SK-N-SH (cell line): ENCODE results near the gene SGTA. TPM values are rescaled to one million over a fixed set of nuclear protein-coding genes. Genes with fewer than 3 reads are reported as not detected.

Experiments
- CTCF ChIA-PET: fragments of 300-600, 350-600 bp; formaldehyde crosslinking; extraction: SDS; loops from one replicate; lab custom pipeline; 2021; lab: Yijun Ruan, JAX
- POLR2A ChIA-PET: fragments of 350-600 bp; sonication (Branson Sonifier 250); formaldehyde crosslinking; extraction: SDS; loops from one replicate; lab custom pipeline; 2020; ENCODE audit warnings: antibody characterized with exemption, inconsistent platforms; lab: Yijun Ruan, JAX
- DNase-seq: peaks from one replicate; pipeline ENCODE4 v3.0.0; 2012
- H2AFZ ChIP-seq: fragments of 200-600 bp; sonication (generic); 2 replicates; pipeline ENCODE4 v1.8.1; 2016; ENCODE audit warnings: antibody characterized with exemption, mild to moderate bottlenecking, low read depth
- H3F3A ChIP-seq: fragments of 200-600 bp; sonication (generic); replicated peaks from 2 replicates; pipeline ENCODE3; 2016; ENCODE audit warnings: antibody characterized with exemption, mild to moderate bottlenecking; ENCODE audit not compliant: insufficient read depth
- H3K27ac ChIP-seq, 2 experiments: fragments of 200-500 bp in 1 of 2; fragments of 200-600 bp in 1 of 2; sonication (Bioruptor generic) in 1 of 2; sonication (generic), shearing (Covaris generic) in 1 of 2; 2 replicates each; pipeline versions ENCODE4 v1.5.1 to v1.6.1; 2014 to 2016; ENCODE audit warnings: low read depth in 2 of 2, inconsistent platforms in 1 of 2, low read length in 1 of 2, mild to moderate bottlenecking in 1 of 2, mixed read lengths in 1 of 2
- H3K27me3 ChIP-seq: fragments of 200-600 bp; sonication (generic), shearing (Covaris generic); 2 replicates; pipeline ENCODE4 v1.6.1; 2016; ENCODE audit warnings: mixed run types; ENCODE audit not compliant: insufficient read depth
- H3K36me3 ChIP-seq, 2 experiments: fragments of 200-500 bp in 1 of 2; fragments of 200-600 bp in 1 of 2; sonication (Bioruptor generic) in 1 of 2; sonication (generic) in 1 of 2; replicated peaks in 1 of 2; 2 replicates each; pipeline versions ENCODE3 to v1.5.1; 2014 to 2016; ENCODE audit warnings: low read length in 1 of 2, mild to moderate bottlenecking in 1 of 2; ENCODE audit not compliant: insufficient read depth in 2 of 2, control insufficient read depth in 1 of 2
- H3K4me1 ChIP-seq, 2 experiments: fragments of 200-500 bp in 1 of 2; fragments of 200-600 bp in 1 of 2; sonication (Bioruptor generic) in 1 of 2; sonication (generic), shearing (Covaris generic) in 1 of 2; 2 replicates each; pipeline versions ENCODE4 v1.5.1 to v1.6.1; 2014 to 2016; ENCODE audit warnings: low read depth in 1 of 2, low read length in 1 of 2, mixed run types in 1 of 2; ENCODE audit not compliant: insufficient read depth in 2 of 2, control insufficient read depth in 1 of 2
- H3K4me2 ChIP-seq: fragments of 200-600 bp; sonication (generic), shearing (Covaris generic); 2 replicates; pipeline ENCODE4 v1.6.1; 2017; ENCODE audit warnings: mixed run types
- H3K4me3 ChIP-seq, 2 experiments: fragments of 200-500 bp in 1 of 2; fragments of 200-600 bp in 1 of 2; sonication (Bioruptor generic) in 1 of 2; sonication (generic), shearing (Covaris generic) in 1 of 2; 2 replicates each; pipeline versions ENCODE4 v1.5.1 to v1.8.1; 2014 to 2016; ENCODE audit warnings: low read depth in 2 of 2, inconsistent platforms in 1 of 2, low read length in 1 of 2, mild to moderate bottlenecking in 1 of 2, mixed read lengths in 1 of 2, moderate library complexity in 1 of 2
- H3K79me2 ChIP-seq: fragments of 200-600 bp; sonication (generic); 2 replicates; pipeline ENCODE4 v1.8.1; 2017; ENCODE audit warnings: mild to moderate bottlenecking; ENCODE audit not compliant: insufficient read depth
- H3K9ac ChIP-seq: fragments of 200-600 bp; sonication (generic); 2 replicates; pipeline ENCODE4 v1.6.1; 2017; ENCODE audit warnings: mixed run types
- H3K9me2 ChIP-seq: fragments of 200-600 bp; sonication (generic); 2 replicates; pipeline ENCODE4 v1.6.1; 2017; ENCODE audit warnings: mixed run types
- H3K9me3 ChIP-seq: fragments of 200-600 bp; sonication (generic); 2 replicates; pipeline ENCODE4 v1.6.1; 2017; ENCODE audit warnings: mixed run types, mild to moderate bottlenecking, moderate library complexity
- H4K20me1 ChIP-seq: fragments of 200-600 bp; sonication (generic); 2 replicates; pipeline ENCODE4 v1.6.1; 2017; ENCODE audit warnings: mild to moderate bottlenecking, mixed run types; ENCODE audit not compliant: insufficient read depth
- EZH2phosphoT487 ChIP-seq: fragments of 200-600 bp; sonication (generic); IDR thresholded peaks from 2 replicates; pipeline ENCODE4 v1.6.1; 2017; ENCODE audit warnings: low read depth, mixed run types, mild to moderate bottlenecking, antibody characterized with exemption, moderate library complexity, borderline replicate concordance
- GABPA ChIP-seq: IDR thresholded peaks from 2 replicates; pipeline ENCODE4 v1.4.0; 2012; ENCODE audit warnings: low read depth, mild to moderate bottlenecking
- GATA2 ChIP-seq: sonication (generic); formaldehyde crosslinking; IDR thresholded peaks from 2 replicates; pipeline ENCODE4 v1.5.0; 2020; ENCODE audit warnings: mild to moderate bottlenecking, missing genetic modification reagents
- IRF3 ChIP-seq: fragments of 150-350 bp; IDR thresholded peaks from 2 replicates; pipeline ENCODE4 v1.6.1; 2016; ENCODE audit warnings: mild to moderate bottlenecking, low read depth, low read length
- MXI1 ChIP-seq: IDR thresholded peaks from 2 replicates; pipeline ENCODE4 v1.6.1; 2012; ENCODE audit warnings: mild to moderate bottlenecking, low read depth, low read length, improper control_type of control experiment
- NRF1 ChIP-seq: IDR thresholded peaks from 2 replicates; pipeline ENCODE4 v1.6.1; 2012; ENCODE audit warnings: low read depth, mild to moderate bottlenecking, low read length
- POLR2AphosphoS5 ChIP-seq: IDR thresholded peaks from 2 replicates; pipeline ENCODE4 v1.6.1; 2012; ENCODE audit warnings: low read depth, low read length
- RAD21 ChIP-seq: IDR thresholded peaks from 2 replicates; pipeline ENCODE4 v1.6.1; 2012; ENCODE audit warnings: mild to moderate bottlenecking, low read length
- RFX5 ChIP-seq: IDR thresholded peaks from 2 replicates; pipeline ENCODE4 v1.6.1; 2012; ENCODE audit warnings: mild to moderate bottlenecking, improper control_type of control experiment, low read length
- RXRA ChIP-seq: IDR thresholded peaks from 2 replicates; pipeline ENCODE4 v1.4.0; 2012; ENCODE audit warnings: low read depth, mild to moderate bottlenecking, borderline replicate concordance
- SIN3A ChIP-seq: IDR thresholded peaks from 2 replicates; pipeline ENCODE4 v1.6.1; 2012; ENCODE audit warnings: low read depth, mild to moderate bottlenecking, low read length, moderate library complexity, borderline replicate concordance
- TAF1 ChIP-seq: IDR thresholded peaks from 2 replicates; pipeline ENCODE4 v1.6.1; 2012; ENCODE audit warnings: low read depth, mild to moderate bottlenecking, low read length, moderate library complexity, borderline replicate concordance
- TCF12 ChIP-seq: IDR thresholded peaks from 2 replicates; pipeline ENCODE4 v1.4.0; 2012
- WGBS: methylation state at CpG from one replicate; pipeline ENCODE4 v1.1.6; 2017; ENCODE audit warnings: low lambda C conversion rate; 5-methylcytosine and 5-hydroxymethylcytosine counted together
- polyA plus RNA-seq, 3 experiments: library from polyadenylated mRNA; depleted of rRNA; stranded (reverse); fragments of >200 nt; gene quantifications; 2 replicates each; pipeline ENCODE4 v1.2.3, GENCODE V29; 2012
- TF ChIP-seq, protein P1 (sequence below): IDR thresholded peaks from 2 replicates; pipeline ENCODE4 v1.4.0; 2012; ENCODE audit warnings: low read depth, borderline replicate concordance

Gene SGTA
- polyA plus RNA-seq, 1 of the 3 experiments (the other 2 are of a cell fraction), result 78.4 TPM

DNA sequence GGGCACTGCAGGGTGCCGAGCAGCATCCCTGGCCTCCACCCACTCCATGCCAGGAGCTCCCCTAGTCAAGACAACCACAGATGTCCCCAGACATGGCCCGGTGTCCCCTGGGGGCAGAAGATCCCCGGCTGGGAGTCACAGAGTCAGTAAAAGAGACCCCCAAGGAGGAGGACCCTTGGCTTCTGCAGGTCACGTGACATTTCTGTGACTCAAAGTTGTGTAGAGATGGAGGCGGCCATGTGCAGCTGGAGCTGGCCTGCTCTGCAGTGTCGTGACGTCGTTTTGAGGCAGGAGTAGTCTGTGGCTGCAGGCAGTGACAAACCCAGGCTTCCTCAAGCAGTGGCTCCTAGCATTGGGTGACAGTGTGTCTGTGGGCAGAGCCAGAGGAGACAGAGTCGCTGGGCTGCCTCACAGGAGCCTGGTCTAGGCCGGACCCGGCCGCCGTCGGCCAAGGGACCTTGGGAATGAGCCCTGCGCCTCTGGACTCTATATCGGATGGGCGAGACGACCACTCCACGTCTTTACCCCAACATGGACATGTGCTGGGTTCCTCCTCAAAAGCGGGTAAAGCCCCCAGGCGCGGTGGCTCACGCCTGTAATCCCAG lies 54.2 kb downstream of the SGTA start:
- Histone ChIP-seq H3K9me2 (no peaks in the 10 kb centered on the region), H3K9me3 (no peaks in the 10 kb centered on the region), H3K79me2 (no peaks in the 10 kb centered on the region), H3K27ac (no peak overlapping the region), H3K36me3 (peaks cover 0 to 5% of the 10 kb centered on the region in 2 experiments), H4K20me1 (no peaks in the 10 kb centered on the region), H3K9ac (no peak overlapping the region), H3K4me1 (peaks cover 0 to 11% of the 10 kb centered on the region in 2 experiments; a peak in 1 of 4 replicates), H3K4me2 (no peak overlapping the region)
- CTCF ChIA-PET, result interaction anchor here (1.2 to 3.9 kb wide), 4 partner anchors 20 to 92 kb away, joined by 4 to 19 read pairs (median 7); no protein-coding TSS in a partner anchor
- POLR2A ChIA-PET, result interaction anchor here (0.5 to 2.2 kb wide), 2 partner anchors 10 to 670 kb away, joined by 3 to 7 read pairs; no protein-coding TSS in a partner anchor
- TF ChIP-seq GABPA (no peak), TCF12 (no peak), EZH2phosphoT487 (no peak), TAF1 (no peak), RXRA (no peak), NRF1 (no peak), SIN3A (no peak), RAD21 (no peak)
- TF ChIP-seq, all 33 proteins: peak for 0
- H3K27me3 ChIP-seq, result no peaks in the 10 kb centered on the region
- H3K4me3 ChIP-seq, result no peak overlapping the region
- H2AFZ ChIP-seq, result no peak overlapping the region
- 76% methylated on average over 15 of the region's 23 CpGs for WGBS
- no peaks in the 10 kb centered on the region for H3F3A ChIP-seq
- DNase-seq, result peak; percentile 33

DNA sequence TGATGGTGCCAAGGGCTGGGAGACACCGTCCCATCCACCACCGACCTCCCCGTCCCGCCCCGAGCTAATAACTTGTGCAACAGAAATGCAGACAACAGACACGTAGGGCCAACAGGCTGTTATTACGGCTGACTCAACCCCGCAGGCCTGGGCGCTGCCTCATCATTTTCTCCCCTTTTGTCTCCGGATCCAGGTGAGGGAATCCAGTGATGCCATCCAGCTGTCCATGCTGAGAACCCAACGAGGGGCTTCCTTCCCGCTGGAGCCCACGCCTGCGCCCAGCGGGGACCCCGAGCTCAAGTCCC lies 55.5 kb downstream of the SGTA start:
- no peak overlapping the region for H3K9ac ChIP-seq
- no peaks in the 10 kb centered on the region for H3F3A ChIP-seq
- no peaks in the 10 kb centered on the region for H3K9me3 ChIP-seq
- no peak overlapping the region for H2AFZ ChIP-seq
- no peak overlapping the region for H3K4me2 ChIP-seq
- H3K79me2 ChIP-seq, result no peaks in the 10 kb centered on the region
- no peaks in the 10 kb centered on the region for H3K36me3 ChIP-seq
- DNase-seq, result peak; percentile 49
- ChIA-PET CTCF (interaction anchor here (0.7 to 3.9 kb wide), 7 partner anchors 12 to 254 kb away, joined by 3 to 19 read pairs (median 4); partner anchors contain the start of gene SLC39A3), POLR2A (interaction anchor here (1.3 to 2.2 kb wide), 2 partner anchors 11 kb away, joined by 3 to 7 read pairs; no protein-coding TSS in a partner anchor)
- no peak overlapping the region for H3K27ac ChIP-seq
- WGBS, result 50% methylated on average over 11 of the region's 16 CpGs
- TF ChIP-seq, protein P1, sequence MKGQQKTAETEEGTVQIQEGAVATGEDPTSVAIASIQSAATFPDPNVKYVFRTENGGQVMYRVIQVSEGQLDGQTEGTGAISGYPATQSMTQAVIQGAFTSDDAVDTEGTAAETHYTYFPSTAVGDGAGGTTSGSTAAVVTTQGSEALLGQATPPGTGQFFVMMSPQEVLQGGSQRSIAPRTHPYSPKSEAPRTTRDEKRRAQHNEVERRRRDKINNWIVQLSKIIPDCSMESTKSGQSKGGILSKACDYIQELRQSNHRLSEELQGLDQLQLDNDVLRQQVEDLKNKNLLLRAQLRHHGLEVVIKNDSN, result no peak
- TF ChIP-seq IRF3 (no peak), TCF12 (no peak), RXRA (no peak), MXI1 (no peak), GATA2 (no peak), POLR2AphosphoS5 (no peak), RFX5 (no peak)
- H3K4me1 ChIP-seq, result peaks cover 4 to 11% of the 10 kb centered on the region in 2 experiments; a peak in 2 of 4 replicates
- H3K9me2 ChIP-seq, result no peaks in the 10 kb centered on the region
- no peaks in the 10 kb centered on the region for H4K20me1 ChIP-seq
- H3K4me3 ChIP-seq, result no peak overlapping the region
- H3K27me3 ChIP-seq, result no peaks in the 10 kb centered on the region
